ENCODE measurements around the gene VPS37C. TPM values are rescaled to one million over a fixed set of nuclear protein-coding genes. Genes with fewer than 3 reads are reported as not detected.

VPS37C gene
- total RNA-seq, 4 donors from 2014 or later, result 26.4 to 36.3 (median 35.7) TPM

DNA sequence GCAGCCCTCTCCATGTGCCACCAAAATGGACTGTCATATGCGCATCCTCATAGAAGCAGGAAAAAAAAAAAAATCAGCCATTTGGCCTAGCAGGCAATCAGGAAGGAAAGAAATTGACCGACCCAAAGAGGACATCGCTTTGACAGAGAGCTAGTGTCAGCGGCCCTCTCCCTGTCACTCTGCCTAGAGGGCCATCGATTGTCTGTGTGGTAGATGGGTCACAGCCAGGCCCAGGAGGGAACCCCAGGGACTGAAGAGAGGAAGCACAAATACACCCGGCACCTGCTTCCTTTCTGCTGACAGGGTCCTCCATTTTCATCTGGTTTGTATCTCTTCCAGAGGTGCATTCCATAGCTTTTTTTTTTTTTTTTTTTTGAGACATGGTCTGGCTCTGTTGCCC is 21.8 kb downstream of the VPS37C start:
- TF ChIP-seq, protein P1, sequence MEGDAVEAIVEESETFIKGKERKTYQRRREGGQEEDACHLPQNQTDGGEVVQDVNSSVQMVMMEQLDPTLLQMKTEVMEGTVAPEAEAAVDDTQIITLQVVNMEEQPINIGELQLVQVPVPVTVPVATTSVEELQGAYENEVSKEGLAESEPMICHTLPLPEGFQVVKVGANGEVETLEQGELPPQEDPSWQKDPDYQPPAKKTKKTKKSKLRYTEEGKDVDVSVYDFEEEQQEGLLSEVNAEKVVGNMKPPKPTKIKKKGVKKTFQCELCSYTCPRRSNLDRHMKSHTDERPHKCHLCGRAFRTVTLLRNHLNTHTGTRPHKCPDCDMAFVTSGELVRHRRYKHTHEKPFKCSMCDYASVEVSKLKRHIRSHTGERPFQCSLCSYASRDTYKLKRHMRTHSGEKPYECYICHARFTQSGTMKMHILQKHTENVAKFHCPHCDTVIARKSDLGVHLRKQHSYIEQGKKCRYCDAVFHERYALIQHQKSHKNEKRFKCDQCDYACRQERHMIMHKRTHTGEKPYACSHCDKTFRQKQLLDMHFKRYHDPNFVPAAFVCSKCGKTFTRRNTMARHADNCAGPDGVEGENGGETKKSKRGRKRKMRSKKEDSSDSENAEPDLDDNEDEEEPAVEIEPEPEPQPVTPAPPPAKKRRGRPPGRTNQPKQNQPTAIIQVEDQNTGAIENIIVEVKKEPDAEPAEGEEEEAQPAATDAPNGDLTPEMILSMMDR (IDR thresholded peaks at IDR 0.05), result no peak
- no peak for TF ChIP-seq EP300 (IDR thresholded peaks at IDR 0.05)
- TF ChIP-seq POLR2A (IDR thresholded peaks at IDR 0.05), result no peak
- no peak for TF ChIP-seq POLR2AphosphoS5 (IDR thresholded peaks at IDR 0.05)
- no peaks in the 10 kb centered on the region for H3K9me3 ChIP-seq
- no peak overlapping the region for H3K27ac ChIP-seq
- H3K36me3 ChIP-seq, result peaks cover 8% of the 10 kb centered on the region
- no peaks in the 10 kb centered on the region for H3K27me3 ChIP-seq
- DNase-seq (ENCODE audit: low spot score in 2 of 2), result no peak
- H3K4me1 ChIP-seq, result peaks cover 38% of the 10 kb centered on the region
- 57% methylated on average over 6 of the region's 6 CpGs for WGBS
- H3K4me3 ChIP-seq, result no peak overlapping the region

DNA sequence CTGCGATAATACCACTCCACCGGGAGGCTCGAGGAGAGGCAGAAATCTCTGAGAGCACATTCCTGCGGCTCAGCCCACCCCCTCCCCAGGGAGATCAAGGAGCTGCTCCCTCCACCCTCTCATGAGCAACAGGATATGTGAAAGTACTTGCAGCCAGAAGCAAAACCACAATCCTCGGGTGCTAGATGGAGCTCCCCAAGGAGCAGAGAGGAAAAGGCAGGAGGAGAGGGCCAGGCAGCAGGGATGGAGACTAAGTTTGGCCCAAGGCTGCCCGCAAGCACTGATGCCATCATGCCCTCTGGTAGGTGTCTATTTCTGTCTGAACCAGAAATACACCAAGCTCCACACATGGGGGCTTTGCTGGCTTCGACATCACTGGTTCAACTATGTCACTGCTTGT is 22.3 kb downstream of the VPS37C start:
- peaks cover 38% of the 10 kb centered on the region for H3K4me1 ChIP-seq
- 51% methylated on average over 7 of the region's 7 CpGs for WGBS
- H3K27me3 ChIP-seq, result no peaks in the 10 kb centered on the region
- TF ChIP-seq POLR2AphosphoS5 (IDR thresholded peaks at IDR 0.05), result no peak
- DNase-seq (ENCODE audit: low spot score in 2 of 2), result no peak
- H3K4me3 ChIP-seq, result no peak overlapping the region
- H3K27ac ChIP-seq, result no peak overlapping the region
- peaks cover 9% of the 10 kb centered on the region for H3K36me3 ChIP-seq
- no peaks in the 10 kb centered on the region for H3K9me3 ChIP-seq

DNA sequence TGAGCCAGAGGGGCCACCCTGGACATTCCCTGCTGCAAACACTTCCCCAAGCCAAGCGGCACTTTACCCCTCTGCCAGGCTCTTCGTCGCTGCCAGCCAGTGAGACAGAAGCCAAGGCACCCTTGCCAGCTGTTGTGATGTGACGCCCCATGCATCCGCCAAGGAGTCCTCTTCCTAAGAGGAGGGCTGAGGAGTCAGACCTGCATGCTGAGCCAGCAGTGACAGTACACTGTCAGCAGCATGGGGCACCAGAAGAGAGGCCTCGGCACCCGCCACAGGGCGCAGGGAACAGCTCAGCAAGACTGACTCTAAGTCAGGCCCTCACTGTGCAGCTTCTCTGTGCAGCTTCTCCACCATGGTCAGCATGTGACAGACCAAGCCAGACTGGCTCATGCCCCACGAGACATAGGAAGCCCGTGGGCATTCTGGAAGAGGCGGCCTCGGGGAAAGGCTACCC is 26.4 kb downstream of the VPS37C start:
- Histone ChIP-seq H3K4me1 (peaks cover 26% of the 10 kb centered on the region), H3K4me3 (no peak overlapping the region), H3K27ac (no peak overlapping the region), H3K36me3 (peaks cover 34% of the 10 kb centered on the region), H3K27me3 (no peaks in the 10 kb centered on the region), H3K9me3 (no peaks in the 10 kb centered on the region)
- DNase-seq (ENCODE audit: low spot score in 2 of 2), result no peak
- 20% methylated on average over 1 of the region's 12 CpGs for WGBS
- TF ChIP-seq, protein P1 (IDR thresholded peaks at IDR 0.05), result no peak
- TF ChIP-seq EP300 (IDR thresholded peaks at IDR 0.05) (no peak), POLR2A (IDR thresholded peaks at IDR 0.05) (no peak), POLR2AphosphoS5 (IDR thresholded peaks at IDR 0.05) (no peak)

DNA sequence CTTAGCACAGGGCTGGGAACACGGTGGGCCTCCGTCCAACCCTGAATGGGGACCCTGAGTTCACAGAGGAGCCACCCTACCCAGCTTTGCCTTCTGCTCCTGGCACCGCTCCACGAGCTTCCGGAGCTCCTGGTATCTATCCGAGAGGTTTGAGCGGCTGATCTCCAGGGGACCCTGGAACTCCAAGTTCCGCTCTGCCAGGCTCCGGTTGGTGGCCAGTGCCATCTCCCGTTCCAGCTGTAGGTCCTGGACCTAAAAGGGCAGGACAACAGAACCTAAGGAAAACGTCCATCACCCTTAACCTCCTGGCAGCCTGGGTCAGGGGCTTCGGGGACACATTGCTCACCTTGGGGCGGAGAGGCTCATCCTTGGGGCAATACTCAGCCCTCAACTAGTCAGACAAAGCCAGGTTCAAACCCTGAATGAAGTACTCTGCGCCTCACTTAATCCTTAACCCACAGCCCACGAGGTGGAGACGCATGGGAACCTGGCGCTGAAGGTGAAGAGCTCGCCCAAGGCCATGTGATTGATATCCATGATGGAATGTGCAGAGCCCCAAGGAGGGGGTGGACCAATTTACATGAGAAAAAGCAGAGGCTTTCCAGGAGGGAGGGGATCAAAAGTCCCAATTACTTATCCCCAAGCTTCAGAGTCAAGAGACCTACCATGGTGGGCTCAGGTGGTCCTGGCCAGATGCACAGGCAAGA is 27.1 kb downstream of the VPS37C start:
- H3K4me1 ChIP-seq, result peaks cover 25% of the 10 kb centered on the region
- peaks cover 34% of the 10 kb centered on the region for H3K36me3 ChIP-seq
- WGBS, result 74% methylated on average over 15 of the region's 18 CpGs
- no peaks in the 10 kb centered on the region for H3K27me3 ChIP-seq
- DNase-seq (ENCODE audit: low spot score in 2 of 2), result no peak
- TF ChIP-seq POLR2AphosphoS5 (IDR thresholded peaks at IDR 0.05), result no peak
- no peak for TF ChIP-seq EP300 (IDR thresholded peaks at IDR 0.05)
- no peak for TF ChIP-seq POLR2A (IDR thresholded peaks at IDR 0.05)
- TF ChIP-seq, protein P1 (IDR thresholded peaks at IDR 0.05), result no peak
- H3K27ac ChIP-seq, result no peak overlapping the region
- no peak overlapping the region for H3K4me3 ChIP-seq
- H3K9me3 ChIP-seq, result no peaks in the 10 kb centered on the region

DNA sequence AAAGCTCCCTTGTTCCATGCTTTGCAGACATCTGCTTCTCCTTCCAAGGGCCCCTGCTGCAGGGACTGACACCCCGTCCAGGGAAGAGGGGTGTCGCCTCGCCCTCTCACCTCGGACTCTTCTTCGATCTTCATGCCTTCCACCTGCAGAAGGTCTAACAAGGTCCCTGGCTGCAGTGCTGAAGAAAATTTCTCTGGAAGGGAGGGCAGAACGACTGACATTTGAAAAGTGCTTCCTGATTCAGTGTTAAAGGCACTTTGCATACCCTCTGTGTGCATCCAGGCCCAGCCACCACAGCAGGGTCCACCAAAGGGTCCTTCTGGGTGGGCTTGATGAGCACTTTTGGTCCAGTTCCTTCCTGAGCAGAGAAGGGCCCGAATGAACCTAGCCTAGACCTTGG is 28.1 kb downstream of the VPS37C start:
- DNase-seq (ENCODE audit: low spot score in 2 of 2), result no peak
- no peak overlapping the region for H3K4me3 ChIP-seq
- 91% methylated on average over 7 of the region's 7 CpGs for WGBS
- H3K4me1 ChIP-seq, result peaks cover 23% of the 10 kb centered on the region
- H3K36me3 ChIP-seq, result peaks cover 31% of the 10 kb centered on the region
- no peaks in the 10 kb centered on the region for H3K9me3 ChIP-seq
- TF ChIP-seq POLR2A (IDR thresholded peaks at IDR 0.05) (no peak), EP300 (IDR thresholded peaks at IDR 0.05) (no peak), POLR2AphosphoS5 (IDR thresholded peaks at IDR 0.05) (no peak)
- TF ChIP-seq, protein P1 (IDR thresholded peaks at IDR 0.05), result no peak
- no peak overlapping the region for H3K27ac ChIP-seq
- H3K27me3 ChIP-seq, result no peaks in the 10 kb centered on the region
